Measurements from ENCODE around the gene EYA4. TPM values are rescaled to one million over a fixed set of nuclear protein-coding genes. Genes with fewer than 3 reads are reported as not detected.

Gene EYA4
- total and polyA plus RNA-seq, 7 donors = 0.01 to 8.6 (median 0.82) TPM; not detected in 2

DNA sequence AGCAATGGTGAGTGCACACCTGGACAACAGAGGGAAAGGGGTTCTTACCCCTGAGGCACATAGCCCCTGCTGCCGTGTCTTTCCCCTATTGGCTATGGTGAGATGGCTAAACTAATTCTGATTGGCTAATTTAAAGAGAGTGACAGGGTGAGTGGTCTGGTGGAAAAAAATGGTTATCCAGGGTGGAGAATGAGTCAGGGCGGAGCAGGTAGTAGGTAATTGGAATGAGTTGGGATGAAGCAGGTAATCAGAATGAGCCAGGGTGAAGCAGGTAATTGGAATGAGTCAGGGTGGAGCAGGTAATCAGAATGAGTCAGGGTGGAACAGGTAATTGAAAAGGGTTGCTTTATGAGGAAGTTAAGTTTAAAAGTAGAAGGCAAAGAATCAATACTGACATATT is 200.3 kb downstream of the EYA4 start:
- no peak overlapping the region for H3K27ac ChIP-seq
- TF ChIP-seq EP300 (IDR thresholded peaks at IDR 0.05) = no peak
- no peak for TF ChIP-seq POLR2A (IDR thresholded peaks at IDR 0.05)
- TF ChIP-seq, protein P1, sequence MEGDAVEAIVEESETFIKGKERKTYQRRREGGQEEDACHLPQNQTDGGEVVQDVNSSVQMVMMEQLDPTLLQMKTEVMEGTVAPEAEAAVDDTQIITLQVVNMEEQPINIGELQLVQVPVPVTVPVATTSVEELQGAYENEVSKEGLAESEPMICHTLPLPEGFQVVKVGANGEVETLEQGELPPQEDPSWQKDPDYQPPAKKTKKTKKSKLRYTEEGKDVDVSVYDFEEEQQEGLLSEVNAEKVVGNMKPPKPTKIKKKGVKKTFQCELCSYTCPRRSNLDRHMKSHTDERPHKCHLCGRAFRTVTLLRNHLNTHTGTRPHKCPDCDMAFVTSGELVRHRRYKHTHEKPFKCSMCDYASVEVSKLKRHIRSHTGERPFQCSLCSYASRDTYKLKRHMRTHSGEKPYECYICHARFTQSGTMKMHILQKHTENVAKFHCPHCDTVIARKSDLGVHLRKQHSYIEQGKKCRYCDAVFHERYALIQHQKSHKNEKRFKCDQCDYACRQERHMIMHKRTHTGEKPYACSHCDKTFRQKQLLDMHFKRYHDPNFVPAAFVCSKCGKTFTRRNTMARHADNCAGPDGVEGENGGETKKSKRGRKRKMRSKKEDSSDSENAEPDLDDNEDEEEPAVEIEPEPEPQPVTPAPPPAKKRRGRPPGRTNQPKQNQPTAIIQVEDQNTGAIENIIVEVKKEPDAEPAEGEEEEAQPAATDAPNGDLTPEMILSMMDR (IDR thresholded peaks at IDR 0.05) = no peak
- TF ChIP-seq POLR2AphosphoS5 (IDR thresholded peaks at IDR 0.05) = no peak
- DNase-seq = no peak
- no peaks in the 10 kb centered on the region for H3K36me3 ChIP-seq
- no peaks in the 10 kb centered on the region for H3K27me3 ChIP-seq
- no peaks in the 10 kb centered on the region for H3K4me1 ChIP-seq
- no peaks in the 10 kb centered on the region for H3K9me3 ChIP-seq
- H3K4me3 ChIP-seq = no peak overlapping the region
- intact Hi-C loops (cut with DNase I) = no loop called here
- 83 to 93% methylated on average over 2 of the region's 2 CpGs for WGBS, 2 donors

DNA sequence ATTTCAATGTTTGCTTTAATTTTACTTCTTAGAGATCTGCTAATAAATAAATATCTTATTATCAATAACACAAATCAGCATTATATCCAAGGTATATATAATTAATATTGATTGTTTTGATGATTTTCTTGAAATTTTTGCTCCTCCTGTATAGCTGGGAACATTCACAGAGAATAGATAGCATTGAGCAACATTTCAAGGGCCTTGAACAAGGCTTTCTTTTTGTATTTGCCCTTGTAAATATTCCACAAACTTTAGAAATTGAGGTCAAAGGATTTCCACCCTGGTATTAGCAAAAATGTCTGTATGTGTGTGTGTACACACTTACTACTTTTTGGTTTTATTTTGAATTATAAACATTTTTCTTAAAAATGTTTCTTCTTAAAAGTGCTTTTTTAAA is 205.6 kb downstream of the EYA4 start:
- DNase-seq = no peak
- intact Hi-C loops (cut with DNase I) = no loop called here
- no peaks in the 10 kb centered on the region for H3K27me3 ChIP-seq
- H3K4me3 ChIP-seq = no peak overlapping the region
- H3K27ac ChIP-seq = no peak overlapping the region
- no peaks in the 10 kb centered on the region for H3K9me3 ChIP-seq
- TF ChIP-seq, protein P1 (IDR thresholded peaks at IDR 0.05) = no peak
- no peak for TF ChIP-seq POLR2A (IDR thresholded peaks at IDR 0.05)
- no peak for TF ChIP-seq EP300 (IDR thresholded peaks at IDR 0.05)
- TF ChIP-seq POLR2AphosphoS5 (IDR thresholded peaks at IDR 0.05) = no peak
- H3K36me3 ChIP-seq = no peaks in the 10 kb centered on the region
- no peaks in the 10 kb centered on the region for H3K4me1 ChIP-seq

DNA sequence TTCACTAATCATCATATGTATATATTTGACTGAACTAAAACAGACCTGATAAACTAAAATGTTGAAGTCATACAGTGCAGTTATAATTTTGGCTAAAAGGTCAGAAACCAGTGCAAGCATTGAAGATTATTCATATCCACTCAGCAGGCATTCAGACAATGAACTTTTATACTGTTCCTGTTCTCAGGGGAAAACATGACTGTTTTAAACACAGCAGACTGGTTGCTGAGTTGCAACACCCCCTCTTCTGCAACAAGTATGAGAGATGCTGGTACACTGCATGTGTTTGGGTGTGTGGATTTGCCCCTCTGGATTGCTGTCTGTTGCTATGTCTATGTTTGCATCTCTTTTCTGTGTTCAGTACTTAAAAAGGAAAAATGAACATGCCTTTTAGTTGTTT is 206.8 kb downstream of the EYA4 start:
- DNase-seq = no peak
- no peak overlapping the region for H3K4me3 ChIP-seq
- H3K36me3 ChIP-seq = no peaks in the 10 kb centered on the region
- H3K27me3 ChIP-seq = no peaks in the 10 kb centered on the region
- H3K9me3 ChIP-seq = no peaks in the 10 kb centered on the region
- intact Hi-C loops (cut with DNase I) = no loop called here
- no peak for TF ChIP-seq POLR2A (IDR thresholded peaks at IDR 0.05)
- TF ChIP-seq POLR2AphosphoS5 (IDR thresholded peaks at IDR 0.05) = no peak
- TF ChIP-seq EP300 (IDR thresholded peaks at IDR 0.05) = no peak
- TF ChIP-seq, protein P1 (IDR thresholded peaks at IDR 0.05) = no peak
- H3K27ac ChIP-seq = no peak overlapping the region
- no peaks in the 10 kb centered on the region for H3K4me1 ChIP-seq

DNA sequence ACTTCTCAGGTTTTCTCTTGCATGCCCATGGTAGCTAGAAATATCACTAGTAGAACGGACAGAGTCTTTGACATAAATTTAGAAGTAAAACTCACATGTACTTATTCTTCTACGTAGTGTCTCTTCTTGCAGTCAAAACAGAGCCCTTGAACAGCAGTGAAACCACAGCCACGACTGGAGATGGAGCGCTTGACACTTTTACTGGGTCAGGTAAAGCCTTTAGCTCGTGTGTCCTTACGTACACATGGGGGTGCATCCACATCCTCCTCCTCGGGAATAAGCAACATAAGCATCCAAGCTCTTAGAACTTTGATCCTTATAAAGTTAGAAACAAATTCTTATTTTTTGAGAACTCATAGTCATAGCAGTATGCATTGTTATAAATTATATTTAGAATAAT is 215.3 kb downstream of the EYA4 start:
- no peak for DNase-seq
- H3K4me3 ChIP-seq = no peak overlapping the region
- WGBS, 2 donors = 62 to 71% methylated on average over 7 of the region's 7 CpGs
- no peak overlapping the region for H3K27ac ChIP-seq
- H3K36me3 ChIP-seq = no peaks in the 10 kb centered on the region
- TF ChIP-seq, protein P1 (IDR thresholded peaks at IDR 0.05) = no peak
- no peak for TF ChIP-seq POLR2AphosphoS5 (IDR thresholded peaks at IDR 0.05)
- no peak for TF ChIP-seq EP300 (IDR thresholded peaks at IDR 0.05)
- TF ChIP-seq POLR2A (IDR thresholded peaks at IDR 0.05) = no peak
- H3K27me3 ChIP-seq = no peaks in the 10 kb centered on the region
- H3K4me1 ChIP-seq = no peaks in the 10 kb centered on the region
- H3K9me3 ChIP-seq = no peaks in the 10 kb centered on the region
- intact Hi-C loops (cut with DNase I) = no loop called here

DNA sequence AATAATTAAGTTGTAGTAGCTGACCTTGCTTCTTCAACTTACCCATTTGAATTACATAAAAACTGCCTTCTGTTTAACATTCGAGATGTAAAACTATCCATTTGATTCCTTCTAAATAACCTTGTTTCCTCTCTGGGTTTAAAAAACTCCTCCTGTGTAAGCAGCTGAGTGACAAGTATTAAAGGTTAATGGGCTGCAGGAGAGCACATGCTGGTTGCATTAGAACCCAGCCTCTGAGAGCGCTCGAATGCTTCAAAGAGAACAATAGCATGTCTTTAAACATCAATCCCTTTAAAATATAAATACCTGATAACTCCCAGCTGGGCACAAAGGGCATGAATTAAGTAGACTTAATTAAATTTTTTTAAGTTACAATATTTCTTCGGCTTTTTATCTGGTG is 215.8 kb downstream of the EYA4 start:
- H3K27me3 ChIP-seq = no peaks in the 10 kb centered on the region
- no peak overlapping the region for H3K4me3 ChIP-seq
- H3K27ac ChIP-seq = no peak overlapping the region
- no peaks in the 10 kb centered on the region for H3K4me1 ChIP-seq
- TF ChIP-seq POLR2AphosphoS5 (IDR thresholded peaks at IDR 0.05) (no peak), POLR2A (IDR thresholded peaks at IDR 0.05) (no peak), EP300 (IDR thresholded peaks at IDR 0.05) (no peak)
- TF ChIP-seq, protein P1 (IDR thresholded peaks at IDR 0.05) = no peak
- intact Hi-C loops (cut with DNase I) = no loop called here
- no peak for DNase-seq
- no peaks in the 10 kb centered on the region for H3K9me3 ChIP-seq
- 75 to 78% methylated on average over 4 of the region's 4 CpGs for WGBS, 2 donors
- no peaks in the 10 kb centered on the region for H3K36me3 ChIP-seq
